Measurements from ENCODE around the gene XPR1. TPM values are rescaled to one million over a fixed set of nuclear protein-coding genes. Genes with fewer than 3 reads are reported as not detected.

The XPR1 gene
- total and polyA plus RNA-seq, 10 of the 15 experiments (the other 5 are each of a cell fraction or from before 2014, with no cell fraction given): 1.1 to 33.9 (median 11.3) TPM

- no peak for TF ChIP-seq PRDM15 (CRISPR knock-in tag; IDR thresholded peaks at IDR 0.05)
- no peak for TF ChIP-seq MYC (IDR thresholded peaks at IDR 0.05; ENCODE audit: insufficient read depth, insufficient read length, insufficient replicate concordance, low read length, severe bottlenecking)
- TF ChIP-seq MEF2A (IDR thresholded peaks at IDR 0.05; ENCODE audit: insufficient read depth, low read depth, low read length): no peak
Measured at GRCh38 chr1:180859306-180859705, 227.5 kb downstream of the XPR1 start (continued).

- Histone ChIP-seq H3K4me2 (ENCODE audit: control insufficient read depth, insufficient read depth) (no peak overlapping the region), H3K4me1 (ENCODE audit: control insufficient read depth, insufficient read depth, low read length) (no peaks in the 10 kb centered on the region), H3K9ac (ENCODE audit: control insufficient read depth, insufficient read depth, low read length) (no peak overlapping the region), H3K9me3 (replicated peaks; ENCODE audit: control insufficient read depth, insufficient read depth, low read length) (no peaks in the 10 kb centered on the region), H3K79me2 (ENCODE audit: control insufficient read depth, insufficient read depth, low read length) (no peaks in the 10 kb centered on the region), H3K27ac (ENCODE audit: control insufficient read depth, insufficient read depth) (no peak overlapping the region), H2AFZ (ENCODE audit: control insufficient read depth, low read depth, low read length) (no peak overlapping the region), H3K36me3 (ENCODE audit: control insufficient read depth in 2 of 2, insufficient read depth in 2 of 2, low read length in 1 of 2) (no peaks in the 10 kb centered on the region), H4K20me1 (ENCODE audit: control insufficient read depth, insufficient read depth) (no peaks in the 10 kb centered on the region), H3K27me3 (replicated peaks in 1 of 2; ENCODE audit: control insufficient read depth in 2 of 2, insufficient read depth in 2 of 2, low read length in 1 of 2) (no peaks in the 10 kb centered on the region), H3K4me3 (no peak overlapping the region)
- ATAC-seq: no peak
- no peak for FAIRE-seq
- TF ChIP-seq ATF3 (IDR thresholded peaks at IDR 0.05; ENCODE audit: borderline replicate concordance, extremely low read depth, low read depth, low read length): no peak
- intact Hi-C loops (cut with micrococcal nuclease; ENCODE audit: unreplicated experiment) (loop anchor here (5.0 kb wide), 3 partner anchors 83 to 343 kb away; partner anchors contain the start of gene XPR1), in situ Hi-C loops (cut with MboI) (no loop called here)
- CTCF ChIA-PET: interaction anchor here (1.0 to 7.4 kb wide), 12 partner anchors 17 to 360 kb away, joined by 3 to 373 read pairs (median 20); partner anchors contain the start of gene XPR1
- POLR2A ChIA-PET: no interaction called here
- SMC1A ChIA-PET (ENCODE audit: uncharacterized antibody, unreplicated experiment): interaction anchor here (0.9 to 7.4 kb wide), 13 partner anchors 10 to 356 kb away, joined by 3 to 247 read pairs (median 7); partner anchors contain the start of gene XPR1
- no TSS peak for BruUV-seq (replicated peaks)
- no peak for DNase-seq (ENCODE audit: low read depth, low spot score)
- 89% methylated on average over 2 of the region's 2 CpGs for WGBS (ENCODE audit: insufficient coverage, insufficient replicate concordance, low lambda C conversion rate, missing lambda C conversion rate)
- RAD21 ChIA-PET (ENCODE audit: unreplicated experiment): interaction anchor here (1.1 to 7.8 kb wide), 10 partner anchors 19 to 349 kb away, joined by 3 to 156 read pairs (median 12); no protein-coding TSS in a partner anchor
Measured at GRCh38 chr1:180860535-180860934, 228.7 kb downstream of the XPR1 start.
